SKM-1 treated with dmso at 0.1 percent for 144 hours (cell line): Measurements from ENCODE around the gene PRR23E.

Experiments used
- DNase-seq: peaks from one replicate; lab custom pipeline; 2025; ENCODE audit not compliant: unreplicated experiment; lab: John Stamatoyannopoulos, UW

PRR23E gene

GRCh38 chr3:127183931-127184869 is 8.7 kb upstream of the PRR23E start:
- no peak for DNase-seq

- DNase-seq, result no peak
Observed at GRCh38 chr3:127184870-127185216, 8.1 kb upstream of the PRR23E start.

GRCh38 chr3:127185268-127185667 is 7.7 kb upstream of the PRR23E start:
- DNase-seq, result no peak

DNA sequence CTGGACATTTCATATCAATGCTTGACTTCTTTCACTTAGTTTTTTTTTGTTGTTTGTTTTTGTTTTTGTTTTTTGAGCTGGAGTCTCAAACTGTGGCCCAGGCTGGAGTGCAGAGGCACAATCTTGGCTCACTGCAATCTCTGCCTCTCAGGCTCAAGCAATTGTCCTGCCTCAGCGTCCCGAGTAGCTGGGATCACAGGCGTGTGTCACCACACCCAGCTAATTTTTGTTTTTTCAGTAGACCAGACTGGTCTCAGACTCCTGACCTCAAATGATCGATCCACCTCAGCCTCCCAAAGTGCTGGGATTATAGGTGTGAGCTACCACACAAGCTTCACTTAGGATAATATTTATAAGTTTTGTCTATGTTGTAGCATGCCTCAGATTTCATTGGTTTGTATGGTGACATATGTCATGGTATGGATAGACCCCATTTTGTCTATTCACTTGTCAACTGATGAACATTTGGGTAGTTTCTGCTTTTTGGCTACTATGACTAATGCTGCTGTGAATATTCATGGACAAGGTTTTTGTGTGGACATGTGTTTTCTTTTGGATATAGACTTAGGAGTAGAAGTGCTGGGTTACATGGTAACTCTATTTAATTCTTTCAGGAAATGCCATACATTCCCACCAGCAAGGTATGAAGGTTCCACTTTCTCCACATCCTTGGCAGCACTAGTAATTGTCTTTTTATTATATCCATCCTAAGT is 6.8 kb upstream of the PRR23E start:
- DNase-seq, result no peak

DNA sequence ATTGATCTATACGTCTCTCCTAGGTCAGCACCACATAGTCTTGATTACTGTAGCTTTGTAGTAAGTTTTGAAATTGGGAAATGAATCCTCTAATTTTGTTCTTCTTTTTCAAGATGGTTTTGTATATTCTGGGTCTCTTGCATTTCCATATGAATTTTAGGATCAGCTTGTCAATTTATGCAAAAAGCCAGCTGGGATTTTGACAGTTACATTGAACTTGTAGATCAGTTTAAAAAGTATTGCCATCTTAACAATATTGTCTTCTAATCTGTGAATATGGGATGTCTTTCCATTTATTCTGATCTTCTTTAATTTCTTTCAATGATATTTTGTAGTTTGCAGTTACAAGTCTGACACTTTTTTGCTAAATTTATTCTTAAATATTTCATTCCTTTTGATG is 5.6 kb upstream of the PRR23E start:
- no peak for DNase-seq

GRCh38 chr3:127193341-127193740 is 410 bp downstream of the PRR23E start:
- DNase-seq, result no peak

- no peak for DNase-seq
Observed at GRCh38 chr3:127193775-127194174, 844 bp downstream of the PRR23E start.

DNA sequence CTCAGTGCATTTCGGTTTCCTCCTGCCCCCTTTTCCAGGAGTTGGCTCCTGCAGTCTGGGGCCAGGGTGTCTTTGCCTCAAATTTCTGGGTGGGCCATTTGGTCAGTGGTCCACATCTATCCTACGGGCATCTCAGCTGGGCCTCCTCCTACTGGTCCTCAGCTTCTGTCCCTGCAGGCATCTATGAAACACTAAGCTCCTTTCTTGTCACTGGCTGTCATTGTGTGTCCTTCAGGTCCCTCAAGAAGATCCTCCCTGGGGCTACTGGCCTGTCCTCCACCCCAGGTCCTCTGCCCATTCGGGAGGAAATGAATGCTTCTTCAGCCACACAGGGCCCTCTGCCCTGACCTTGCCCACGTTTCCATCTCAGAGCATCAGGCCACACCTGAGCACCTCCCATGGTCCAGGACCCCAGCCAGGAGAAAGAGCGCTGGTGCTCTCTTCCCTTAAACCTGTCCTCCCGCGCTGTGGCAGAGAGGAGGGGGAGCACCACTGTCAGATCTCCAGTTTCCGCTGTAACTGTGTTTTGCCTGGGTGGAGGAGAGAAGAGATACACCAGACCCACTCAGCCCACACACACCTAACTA is 1.8 kb downstream of the PRR23E start:
- DNase-seq, result no peak

DNA sequence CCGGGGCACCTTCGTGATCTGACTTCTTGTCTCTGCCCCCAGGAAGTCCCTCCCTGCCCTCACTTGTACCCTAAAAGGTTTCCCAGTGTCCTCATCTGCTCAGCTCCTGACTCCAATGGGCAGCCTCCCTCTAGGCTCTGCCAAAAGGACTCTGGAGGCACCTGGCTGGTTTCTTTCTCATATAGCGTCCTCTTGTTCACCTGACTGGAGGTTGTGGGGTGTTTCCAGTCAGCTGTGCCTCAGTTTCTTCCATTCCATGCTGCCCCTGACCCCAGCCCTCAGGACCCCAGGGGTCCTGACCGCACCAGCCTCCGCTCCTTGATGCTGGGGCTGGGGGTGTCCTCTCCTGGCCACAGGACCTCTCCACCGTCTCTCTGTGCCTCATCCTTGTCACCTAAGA is 2.5 kb downstream of the PRR23E start:
- DNase-seq, result no peak

GRCh38 chr3:127196002-127196401 is 3.1 kb downstream of the PRR23E start:
- DNase-seq, result no peak

DNA sequence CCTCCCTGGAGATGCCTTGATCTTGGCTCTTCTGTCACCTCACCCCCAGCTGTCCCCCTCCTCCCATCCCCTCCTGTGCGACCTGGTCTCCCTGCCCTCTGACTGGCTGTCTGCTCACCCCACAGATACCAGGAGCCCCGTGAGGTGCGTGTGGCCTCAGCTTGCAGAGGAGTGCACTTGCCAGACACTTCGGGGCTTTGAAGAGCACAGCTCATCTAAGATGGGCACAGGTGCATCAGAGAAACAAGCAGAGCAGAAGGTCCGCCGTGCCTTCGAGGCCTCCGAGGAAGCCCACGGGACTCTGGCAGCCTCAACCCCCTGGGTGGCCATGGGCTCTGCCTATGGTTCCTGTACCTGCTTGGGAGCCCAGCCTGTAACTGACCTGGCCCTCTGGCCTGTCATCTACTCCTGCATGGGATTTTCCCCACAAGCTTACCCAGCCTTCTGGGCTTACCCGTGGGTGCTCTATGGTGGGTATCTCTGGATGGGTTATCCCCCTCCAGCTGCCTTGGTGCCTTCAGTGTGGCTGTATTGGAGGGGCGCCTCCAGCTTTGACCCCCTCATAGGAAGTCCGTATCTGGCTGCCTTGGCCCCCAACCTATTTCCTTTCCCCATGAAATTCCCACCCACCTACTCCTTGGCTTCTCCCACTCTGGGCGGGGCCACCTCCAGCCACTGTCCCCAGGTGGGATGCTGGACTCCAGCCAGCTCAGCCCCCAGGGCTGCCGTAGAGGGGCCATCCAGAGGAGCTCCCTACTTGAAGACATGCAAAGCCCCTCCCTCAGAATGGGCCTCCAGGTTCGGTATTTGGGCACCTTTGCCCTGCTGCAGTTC is 3.8 kb downstream of the PRR23E start:
- no peak for DNase-seq

GRCh38 chr3:127197300-127198189 is 4.6 kb downstream of the PRR23E start:
- no peak for DNase-seq

DNA sequence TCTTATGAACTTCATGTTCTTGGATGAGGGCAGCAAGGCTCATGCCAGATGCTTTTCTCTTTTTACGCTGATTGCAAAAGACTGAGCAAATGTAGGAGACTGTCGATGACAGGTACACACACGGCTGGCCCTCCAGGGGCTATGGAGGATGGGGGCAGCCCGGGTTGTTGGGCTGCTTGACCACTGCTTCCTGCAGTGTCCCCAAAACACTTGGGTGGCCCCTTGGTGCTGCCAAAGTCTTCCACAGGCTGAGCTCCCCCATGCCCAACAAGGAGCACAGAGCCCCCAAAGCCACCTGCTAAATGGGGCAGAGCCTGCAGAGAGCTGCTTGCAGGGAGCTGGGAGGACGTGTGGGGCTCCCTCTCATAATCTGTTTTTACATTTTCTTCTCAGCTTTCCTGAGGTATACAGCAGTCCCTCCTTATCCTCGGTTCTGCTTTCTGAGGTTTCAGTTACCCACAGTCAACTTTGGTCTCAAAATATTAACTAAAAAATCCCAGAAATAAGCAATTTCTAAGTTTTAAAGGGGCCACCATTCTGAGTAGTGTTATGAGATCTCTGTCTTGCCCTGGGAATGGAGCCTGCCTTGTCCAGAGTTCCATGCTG is 7.3 kb downstream of the PRR23E start:
- no peak for DNase-seq

GRCh38 chr3:127203024-127203423 is 10.1 kb downstream of the PRR23E start:
- DNase-seq, result no peak

- no peak for DNase-seq
Observed at GRCh38 chr3:127204841-127205582, 12.1 kb downstream of the PRR23E start.

DNA sequence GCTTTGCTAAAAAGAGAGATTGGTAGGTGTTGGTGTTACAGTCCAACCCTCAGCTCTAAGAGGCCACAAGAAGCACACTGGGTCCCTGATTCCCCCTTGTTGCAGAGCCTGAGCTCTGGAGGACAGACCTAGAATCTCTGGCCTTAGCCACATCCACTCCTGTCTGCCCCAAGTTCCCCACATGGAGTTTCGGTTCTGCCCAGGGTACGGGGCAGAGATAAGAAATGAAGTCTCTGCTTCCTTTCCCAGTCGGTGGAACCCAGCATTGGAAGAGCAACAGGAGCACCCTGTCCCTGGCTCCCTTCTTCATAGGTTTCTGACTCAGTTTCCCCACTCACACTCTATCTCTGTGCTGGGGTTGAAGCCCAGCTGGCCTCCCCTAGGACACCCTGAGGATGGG is 13.2 kb downstream of the PRR23E start:
- DNase-seq, result no peak

DNA sequence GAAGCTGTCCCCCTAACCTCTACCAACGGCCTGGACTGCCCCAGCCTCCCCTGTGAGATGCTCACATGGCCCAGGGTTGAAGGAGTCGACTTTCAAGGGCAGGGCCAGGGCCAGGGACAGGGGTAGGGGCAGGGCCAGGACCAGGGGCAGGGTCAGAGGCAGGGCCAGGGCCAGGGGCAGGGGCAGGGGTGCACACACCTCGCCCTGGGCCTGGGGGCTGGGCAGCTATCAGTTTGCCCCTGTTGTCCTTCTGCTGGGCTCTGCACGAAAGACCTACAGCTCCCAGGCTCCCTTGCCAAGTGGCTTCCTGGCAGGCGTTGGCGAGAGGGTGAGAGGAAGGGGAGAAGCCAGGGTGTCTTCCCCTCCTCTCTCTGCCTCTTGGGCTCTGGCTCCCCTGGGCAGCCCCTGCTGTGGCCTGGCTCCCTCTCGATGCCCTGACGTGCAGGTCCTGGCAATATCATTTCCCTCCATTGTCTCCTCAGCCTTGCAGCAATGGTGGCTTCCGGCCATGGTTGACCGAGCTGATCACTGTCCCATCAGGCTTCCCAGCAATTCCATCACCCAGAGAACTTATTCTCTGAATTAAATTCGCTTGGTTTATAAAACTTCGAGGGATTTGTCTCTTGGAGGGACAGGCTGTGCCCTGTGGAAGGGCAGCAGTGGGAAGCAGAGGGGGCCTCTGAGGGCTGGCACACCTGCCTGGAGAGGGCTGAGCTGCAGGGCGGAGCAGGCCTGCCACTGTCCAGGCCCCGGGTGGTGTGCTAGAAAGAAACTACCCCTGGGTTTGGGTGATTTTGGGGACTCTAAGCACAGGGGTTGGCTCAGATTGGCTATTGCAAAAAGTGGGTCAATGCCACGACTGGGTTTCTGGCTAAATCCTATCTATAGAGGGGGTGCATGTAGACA is 13.9 kb downstream of the PRR23E start:
- no peak for DNase-seq
